ENCODE measurements around the gene FRMD1.

Gene FRMD1

DNA sequence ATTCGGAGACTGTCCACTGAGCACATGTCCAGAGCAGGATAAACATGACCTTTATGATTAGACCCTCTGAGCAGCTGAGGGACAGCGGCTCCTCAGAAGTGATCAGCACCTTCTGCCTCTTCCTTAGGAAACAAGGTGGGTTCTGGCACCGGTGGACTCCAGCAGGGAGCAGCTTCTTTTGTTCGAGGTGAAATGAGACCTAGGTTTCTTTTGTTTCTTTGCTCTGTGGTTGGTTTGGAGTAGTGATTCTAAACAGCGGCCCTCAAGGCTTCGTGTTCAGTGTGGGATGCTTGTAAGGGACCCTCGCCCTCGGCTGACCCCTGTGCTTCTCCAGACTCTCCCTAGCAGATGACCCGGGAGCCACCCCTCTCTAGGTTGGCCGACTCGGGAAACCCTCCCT is 14.6 kb upstream of the FRMD1 start:
- Histone ChIP-seq H3K36me3 (ENCODE audit: control insufficient read depth in 2 of 2, insufficient read depth in 1 of 2, low read length in 2 of 2) (no peaks in the 10 kb centered on the region), H3K9me3 (ENCODE audit: control insufficient read depth, insufficient read depth, low read depth, low read length) (no peaks in the 10 kb centered on the region), H3K4me3 (ENCODE audit: low read depth, low read length) (no peak overlapping the region), H3K4me1 (ENCODE audit: control insufficient read depth, insufficient read depth, low read length) (no peaks in the 10 kb centered on the region), H3K27ac (ENCODE audit: extremely low read depth, low read depth, low read length) (no peak overlapping the region)
- ChIA-PET CTCF (interaction anchor here (1.0 kb wide), 1 partner anchor 12 kb away, joined by 4 read pairs; no protein-coding TSS in a partner anchor), POLR2A (no interaction called here)
- TF ChIP-seq ZNF624 (tag by site-specific recombination; IDR thresholded peaks at IDR 0.05) (no peak), WT1 (tag by site-specific recombination; IDR thresholded peaks at IDR 0.05) (no peak), ZNF707 (tag by site-specific recombination; IDR thresholded peaks at IDR 0.05) (no peak), ZNF394 (tag by site-specific recombination; IDR thresholded peaks at IDR 0.05; ENCODE audit: borderline replicate concordance) (no peak), ZNF10 (tag by site-specific recombination; IDR thresholded peaks at IDR 0.05) (no peak), ZFP37 (tag by site-specific recombination; IDR thresholded peaks at IDR 0.05) (no peak), ZNF211 (tag by site-specific recombination; IDR thresholded peaks at IDR 0.05; ENCODE audit: low read depth) (no peak), ZNF302 (tag by site-specific recombination; IDR thresholded peaks at IDR 0.05; ENCODE audit: low read depth) (no peak), ZNF19 (tag by site-specific recombination; IDR thresholded peaks at IDR 0.05; ENCODE audit: low read depth) (no peak), ZNF610 (tag by site-specific recombination; IDR thresholded peaks at IDR 0.05; ENCODE audit: borderline replicate concordance) (no peak), ZNF514 (tag by site-specific recombination; IDR thresholded peaks at IDR 0.05) (no peak), ZFP3 (tag by site-specific recombination; IDR thresholded peaks at IDR 0.05; ENCODE audit: low read depth) (no peak), HOXA7 (CRISPR knock-in tag; IDR thresholded peaks at IDR 0.05; ENCODE audit: borderline replicate concordance) (no peak), ZNF112 (tag by site-specific recombination; IDR thresholded peaks at IDR 0.05) (no peak)
- TF ChIP-seq, protein P1, sequence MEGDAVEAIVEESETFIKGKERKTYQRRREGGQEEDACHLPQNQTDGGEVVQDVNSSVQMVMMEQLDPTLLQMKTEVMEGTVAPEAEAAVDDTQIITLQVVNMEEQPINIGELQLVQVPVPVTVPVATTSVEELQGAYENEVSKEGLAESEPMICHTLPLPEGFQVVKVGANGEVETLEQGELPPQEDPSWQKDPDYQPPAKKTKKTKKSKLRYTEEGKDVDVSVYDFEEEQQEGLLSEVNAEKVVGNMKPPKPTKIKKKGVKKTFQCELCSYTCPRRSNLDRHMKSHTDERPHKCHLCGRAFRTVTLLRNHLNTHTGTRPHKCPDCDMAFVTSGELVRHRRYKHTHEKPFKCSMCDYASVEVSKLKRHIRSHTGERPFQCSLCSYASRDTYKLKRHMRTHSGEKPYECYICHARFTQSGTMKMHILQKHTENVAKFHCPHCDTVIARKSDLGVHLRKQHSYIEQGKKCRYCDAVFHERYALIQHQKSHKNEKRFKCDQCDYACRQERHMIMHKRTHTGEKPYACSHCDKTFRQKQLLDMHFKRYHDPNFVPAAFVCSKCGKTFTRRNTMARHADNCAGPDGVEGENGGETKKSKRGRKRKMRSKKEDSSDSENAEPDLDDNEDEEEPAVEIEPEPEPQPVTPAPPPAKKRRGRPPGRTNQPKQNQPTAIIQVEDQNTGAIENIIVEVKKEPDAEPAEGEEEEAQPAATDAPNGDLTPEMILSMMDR (tag by site-specific recombination; IDR thresholded peaks at IDR 0.05) = no peak
- TF ChIP-seq, protein P2, sequence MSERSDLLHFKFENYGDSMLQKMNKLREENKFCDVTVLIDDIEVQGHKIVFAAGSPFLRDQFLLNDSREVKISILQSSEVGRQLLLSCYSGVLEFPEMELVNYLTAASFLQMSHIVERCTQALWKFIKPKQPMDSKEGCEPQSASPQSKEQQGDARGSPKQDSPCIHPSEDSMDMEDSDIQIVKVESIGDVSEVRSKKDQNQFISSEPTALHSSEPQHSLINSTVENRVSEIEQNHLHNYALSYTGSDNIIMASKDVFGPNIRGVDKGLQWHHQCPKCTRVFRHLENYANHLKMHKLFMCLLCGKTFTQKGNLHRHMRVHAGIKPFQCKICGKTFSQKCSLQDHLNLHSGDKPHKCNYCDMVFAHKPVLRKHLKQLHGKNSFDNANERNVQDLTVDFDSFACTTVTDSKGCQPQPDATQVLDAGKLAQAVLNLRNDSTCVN (tag by site-specific recombination; optimal IDR thresholded peaks at IDR 0.05) = no peak
- TF ChIP-seq, protein P3, sequence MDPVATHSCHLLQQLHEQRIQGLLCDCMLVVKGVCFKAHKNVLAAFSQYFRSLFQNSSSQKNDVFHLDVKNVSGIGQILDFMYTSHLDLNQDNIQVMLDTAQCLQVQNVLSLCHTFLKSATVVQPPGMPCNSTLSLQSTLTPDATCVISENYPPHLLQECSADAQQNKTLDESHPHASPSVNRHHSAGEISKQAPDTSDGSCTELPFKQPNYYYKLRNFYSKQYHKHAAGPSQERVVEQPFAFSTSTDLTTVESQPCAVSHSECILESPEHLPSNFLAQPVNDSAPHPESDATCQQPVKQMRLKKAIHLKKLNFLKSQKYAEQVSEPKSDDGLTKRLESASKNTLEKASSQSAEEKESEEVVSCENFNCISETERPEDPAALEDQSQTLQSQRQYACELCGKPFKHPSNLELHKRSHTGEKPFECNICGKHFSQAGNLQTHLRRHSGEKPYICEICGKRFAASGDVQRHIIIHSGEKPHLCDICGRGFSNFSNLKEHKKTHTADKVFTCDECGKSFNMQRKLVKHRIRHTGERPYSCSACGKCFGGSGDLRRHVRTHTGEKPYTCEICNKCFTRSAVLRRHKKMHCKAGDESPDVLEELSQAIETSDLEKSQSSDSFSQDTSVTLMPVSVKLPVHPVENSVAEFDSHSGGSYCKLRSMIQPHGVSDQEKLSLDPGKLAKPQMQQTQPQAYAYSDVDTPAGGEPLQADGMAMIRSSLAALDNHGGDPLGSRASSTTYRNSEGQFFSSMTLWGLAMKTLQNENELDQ (tag by site-specific recombination; IDR thresholded peaks at IDR 0.05; ENCODE audit: low read depth) = no peak

DNA sequence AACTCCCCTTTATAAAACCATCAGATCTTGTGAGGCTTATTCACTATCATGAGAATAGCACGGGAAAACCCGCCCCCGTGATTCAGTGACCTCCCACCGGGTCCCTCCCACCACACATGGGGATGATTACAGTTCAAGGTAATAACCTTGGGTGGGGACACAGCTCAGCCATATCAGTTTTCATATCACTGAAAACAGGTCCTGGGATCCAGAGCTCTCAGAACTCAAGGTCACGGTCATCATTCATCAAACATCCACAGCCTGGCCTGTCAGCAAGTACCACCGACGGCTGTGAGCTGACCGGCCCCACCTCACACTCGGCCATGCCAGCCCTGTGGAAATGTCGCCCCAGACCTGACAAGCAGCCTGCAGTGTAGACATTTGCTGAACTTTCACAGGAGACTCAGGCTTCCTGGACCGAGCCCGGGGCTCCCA is 14.1 kb upstream of the FRMD1 start:
- CTCF ChIA-PET = no interaction called here
- H3K27ac ChIP-seq (ENCODE audit: extremely low read depth, low read depth, low read length) = no peak overlapping the region
- no peak for TF ChIP-seq OSR2 (tag by site-specific recombination; IDR thresholded peaks at IDR 0.05)
- TF ChIP-seq RBAK (tag by site-specific recombination; IDR thresholded peaks at IDR 0.05) = no peak
- TF ChIP-seq SP2 (tag by site-specific recombination; IDR thresholded peaks at IDR 0.05) = 0 out of 2 replicates have a peak, but pooled peaks have one; percentile 10
- TF ChIP-seq, protein P4, sequence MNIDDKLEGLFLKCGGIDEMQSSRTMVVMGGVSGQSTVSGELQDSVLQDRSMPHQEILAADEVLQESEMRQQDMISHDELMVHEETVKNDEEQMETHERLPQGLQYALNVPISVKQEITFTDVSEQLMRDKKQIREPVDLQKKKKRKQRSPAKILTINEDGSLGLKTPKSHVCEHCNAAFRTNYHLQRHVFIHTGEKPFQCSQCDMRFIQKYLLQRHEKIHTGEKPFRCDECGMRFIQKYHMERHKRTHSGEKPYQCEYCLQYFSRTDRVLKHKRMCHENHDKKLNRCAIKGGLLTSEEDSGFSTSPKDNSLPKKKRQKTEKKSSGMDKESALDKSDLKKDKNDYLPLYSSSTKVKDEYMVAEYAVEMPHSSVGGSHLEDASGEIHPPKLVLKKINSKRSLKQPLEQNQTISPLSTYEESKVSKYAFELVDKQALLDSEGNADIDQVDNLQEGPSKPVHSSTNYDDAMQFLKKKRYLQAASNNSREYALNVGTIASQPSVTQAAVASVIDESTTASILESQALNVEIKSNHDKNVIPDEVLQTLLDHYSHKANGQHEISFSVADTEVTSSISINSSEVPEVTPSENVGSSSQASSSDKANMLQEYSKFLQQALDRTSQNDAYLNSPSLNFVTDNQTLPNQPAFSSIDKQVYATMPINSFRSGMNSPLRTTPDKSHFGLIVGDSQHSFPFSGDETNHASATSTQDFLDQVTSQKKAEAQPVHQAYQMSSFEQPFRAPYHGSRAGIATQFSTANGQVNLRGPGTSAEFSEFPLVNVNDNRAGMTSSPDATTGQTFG (tag by site-specific recombination; IDR thresholded peaks at IDR 0.05; ENCODE audit: borderline replicate concordance) = no peak
- TF ChIP-seq, protein P5, sequence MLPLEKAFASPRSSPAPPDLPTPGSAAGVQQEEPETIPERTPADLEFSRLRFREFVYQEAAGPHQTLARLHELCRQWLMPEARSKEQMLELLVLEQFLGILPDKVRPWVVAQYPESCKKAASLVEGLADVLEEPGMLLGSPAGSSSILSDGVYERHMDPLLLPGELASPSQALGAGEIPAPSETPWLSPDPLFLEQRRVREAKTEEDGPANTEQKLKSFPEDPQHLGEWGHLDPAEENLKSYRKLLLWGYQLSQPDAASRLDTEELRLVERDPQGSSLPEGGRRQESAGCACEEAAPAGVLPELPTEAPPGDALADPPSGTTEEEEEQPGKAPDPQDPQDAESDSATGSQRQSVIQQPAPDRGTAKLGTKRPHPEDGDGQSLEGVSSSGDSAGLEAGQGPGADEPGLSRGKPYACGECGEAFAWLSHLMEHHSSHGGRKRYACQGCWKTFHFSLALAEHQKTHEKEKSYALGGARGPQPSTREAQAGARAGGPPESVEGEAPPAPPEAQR (tag by site-specific recombination; IDR thresholded peaks at IDR 0.05) = no peak
- no peak for TF ChIP-seq ZNF214 (tag by site-specific recombination; IDR thresholded peaks at IDR 0.05; ENCODE audit: borderline replicate concordance)
- TF ChIP-seq, protein P6, sequence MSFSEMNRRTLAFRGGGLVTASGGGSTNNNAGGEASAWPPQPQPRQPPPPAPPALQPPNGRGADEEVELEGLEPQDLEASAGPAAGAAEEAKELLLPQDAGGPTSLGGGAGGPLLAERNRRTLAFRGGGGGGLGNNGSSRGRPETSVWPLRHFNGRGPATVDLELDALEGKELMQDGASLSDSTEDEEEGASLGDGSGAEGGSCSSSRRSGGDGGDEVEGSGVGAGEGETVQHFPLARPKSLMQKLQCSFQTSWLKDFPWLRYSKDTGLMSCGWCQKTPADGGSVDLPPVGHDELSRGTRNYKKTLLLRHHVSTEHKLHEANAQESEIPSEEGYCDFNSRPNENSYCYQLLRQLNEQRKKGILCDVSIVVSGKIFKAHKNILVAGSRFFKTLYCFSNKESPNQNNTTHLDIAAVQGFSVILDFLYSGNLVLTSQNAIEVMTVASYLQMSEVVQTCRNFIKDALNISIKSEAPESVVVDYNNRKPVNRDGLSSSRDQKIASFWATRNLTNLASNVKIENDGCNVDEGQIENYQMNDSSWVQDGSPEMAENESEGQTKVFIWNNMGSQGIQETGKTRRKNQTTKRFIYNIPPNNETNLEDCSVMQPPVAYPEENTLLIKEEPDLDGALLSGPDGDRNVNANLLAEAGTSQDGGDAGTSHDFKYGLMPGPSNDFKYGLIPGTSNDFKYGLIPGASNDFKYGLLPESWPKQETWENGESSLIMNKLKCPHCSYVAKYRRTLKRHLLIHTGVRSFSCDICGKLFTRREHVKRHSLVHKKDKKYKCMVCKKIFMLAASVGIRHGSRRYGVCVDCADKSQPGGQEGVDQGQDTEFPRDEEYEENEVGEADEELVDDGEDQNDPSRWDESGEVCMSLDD (tag by site-specific recombination; IDR thresholded peaks at IDR 0.05) = no peak

More for the DNA sequence above, 14.1 kb upstream of the FRMD1 start:
- Histone ChIP-seq H3K4me1 (ENCODE audit: control insufficient read depth, insufficient read depth, low read length) (no peaks in the 10 kb centered on the region), H3K9me3 (ENCODE audit: control insufficient read depth, insufficient read depth, low read depth, low read length) (no peaks in the 10 kb centered on the region), H3K4me3 (ENCODE audit: low read depth, low read length) (no peak overlapping the region), H3K36me3 (ENCODE audit: control insufficient read depth in 2 of 2, insufficient read depth in 1 of 2, low read length in 2 of 2) (no peaks in the 10 kb centered on the region)
- POLR2A ChIA-PET = no interaction called here
